Activated T-helper 17 cell treated with anti-CD3 and anti-CD28 coated beads, Interleukin-2, amount 50 U/mL, for 72 hours (primary cell): ENCODE measurements around the gene KLHL10. TPM values are rescaled to one million over a fixed set of nuclear protein-coding genes. Genes with fewer than 3 reads are reported as not detected.

Experiments used
- ATAC-seq: fragments of 150-1000 bp; cut with Tn5 transposase; replicated peaks from 2 replicates; pipeline ENCODE4 v1.10.0; 2021; ENCODE audit warnings: mild to moderate bottlenecking, moderate library complexity
- H3K27ac Mint-ChIP-seq: one replicate; pipeline ENCODE4 v1.8.0; 2022; ENCODE audit warnings: mixed read lengths
- H3K27me3 Mint-ChIP-seq: one replicate; pipeline ENCODE4 v1.8.0; 2022; ENCODE audit warnings: mixed read lengths
- H3K36me3 Mint-ChIP-seq: one replicate; pipeline ENCODE4 v1.8.0; 2022; ENCODE audit warnings: low read depth, mild to moderate bottlenecking, mixed read lengths
- H3K4me1 Mint-ChIP-seq: one replicate; pipeline ENCODE4 v1.8.0; 2022; ENCODE audit warnings: mixed read lengths
- H3K4me3 Mint-ChIP-seq: one replicate; pipeline ENCODE4 v1.8.0; 2022; ENCODE audit warnings: mild to moderate bottlenecking, mixed read lengths
- H3K9me3 Mint-ChIP-seq: one replicate; pipeline ENCODE4 v1.8.0; 2022; ENCODE audit warnings: mixed read lengths
- total RNA-seq, 2 donors: library from RNA; stranded (reverse); gene quantifications; one replicate each; pipeline ENCODE4 v1.2.3, GENCODE V29; 2022

KLHL10 gene
- total RNA-seq = under 1 TPM in 1 of 2 donors, not detected in 1; 0.16 TPM

- no peaks in the 10 kb centered on the region for H3K9me3 Mint-ChIP-seq
- H3K4me3 Mint-ChIP-seq = peak within 1 kb of the TSS; percentile 81
- H3K27ac Mint-ChIP-seq = peak within 1 kb of the TSS; percentile 52
- H3K36me3 Mint-ChIP-seq = peaks cover 15% of the 10 kb centered on the region
- no peaks in the 10 kb centered on the region for H3K27me3 Mint-ChIP-seq
- peaks cover 6% of the 10 kb centered on the region for H3K4me1 Mint-ChIP-seq
- ATAC-seq = no peak
Observed at GRCh38 chr17:41837761-41838538, at the start of gene KLHL10. TSS of gene KLHL10 (plus strand) at chr17:41837825. CDS start at chr17:41837933, 108 bp downstream.

DNA sequence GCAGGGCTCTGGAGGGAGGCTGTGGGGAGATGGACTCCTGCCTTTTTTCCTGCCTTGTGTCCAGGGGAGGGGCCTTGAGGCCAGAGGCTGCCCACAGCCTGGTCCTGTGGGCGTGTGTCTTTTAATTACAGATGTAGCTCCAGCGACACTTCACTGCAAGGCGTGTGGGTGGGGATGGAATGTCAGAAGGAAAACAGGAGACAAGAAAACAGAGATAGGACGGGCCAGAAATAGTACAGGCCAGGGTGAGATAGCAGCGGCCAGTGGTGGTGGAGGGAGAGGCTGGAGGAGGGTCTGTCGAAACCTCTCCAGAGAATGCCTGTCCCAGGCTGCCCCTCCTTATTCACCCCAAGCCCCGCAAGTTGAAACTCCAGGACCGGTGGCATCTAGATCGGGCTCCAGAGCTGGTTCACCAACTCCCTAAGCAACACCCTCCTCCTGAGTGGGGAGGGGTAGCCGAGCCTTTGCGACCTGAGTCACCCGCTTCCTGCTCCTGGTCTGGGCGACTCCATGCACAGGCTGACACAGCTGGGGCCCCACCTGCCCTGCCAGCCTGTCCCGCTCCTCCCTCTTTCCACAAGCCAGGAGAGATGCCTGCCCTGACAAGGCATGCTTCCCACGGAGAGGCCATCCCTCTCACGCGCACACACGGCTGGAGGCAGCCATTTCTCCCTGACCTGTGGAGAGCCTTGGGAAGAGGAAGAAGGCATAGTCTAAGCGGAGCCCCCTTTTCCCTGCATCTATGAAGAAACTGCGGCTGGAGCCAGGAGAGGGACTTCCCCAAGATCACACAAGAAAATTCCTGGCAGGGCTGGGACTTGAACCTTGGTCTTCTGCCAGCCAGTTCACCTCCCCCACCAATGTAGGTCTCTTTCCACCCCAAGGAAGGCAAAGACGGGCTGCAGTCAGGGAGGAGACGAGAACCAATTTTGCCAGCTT lies 44.5 kb upstream of the KLHL10 start:
- H3K27me3 Mint-ChIP-seq = no peaks in the 10 kb centered on the region
- ATAC-seq = no peak
- no peak overlapping the region for H3K4me3 Mint-ChIP-seq
- H3K36me3 Mint-ChIP-seq = no peaks in the 10 kb centered on the region
- H3K9me3 Mint-ChIP-seq = no peaks in the 10 kb centered on the region
- H3K27ac Mint-ChIP-seq = no peak overlapping the region
- no peaks in the 10 kb centered on the region for H3K4me1 Mint-ChIP-seq

- no peaks in the 10 kb centered on the region for H3K4me1 Mint-ChIP-seq
- H3K4me3 Mint-ChIP-seq = no peak overlapping the region
- H3K27ac Mint-ChIP-seq = no peak overlapping the region
- no peaks in the 10 kb centered on the region for H3K27me3 Mint-ChIP-seq
- ATAC-seq = no peak
- no peaks in the 10 kb centered on the region for H3K36me3 Mint-ChIP-seq
- no peaks in the 10 kb centered on the region for H3K9me3 Mint-ChIP-seq
Observed at GRCh38 chr17:41793784-41794539, 43.7 kb upstream of the KLHL10 start.

GRCh38 chr17:41794540-41794975 lies 43.1 kb upstream of the KLHL10 start:
- Mint-ChIP-seq H3K4me1 (no peaks in the 10 kb centered on the region), H3K9me3 (no peaks in the 10 kb centered on the region), H3K4me3 (no peak overlapping the region), H3K27me3 (no peaks in the 10 kb centered on the region), H3K27ac (no peak overlapping the region), H3K36me3 (no peaks in the 10 kb centered on the region)
- ATAC-seq = no peak

DNA sequence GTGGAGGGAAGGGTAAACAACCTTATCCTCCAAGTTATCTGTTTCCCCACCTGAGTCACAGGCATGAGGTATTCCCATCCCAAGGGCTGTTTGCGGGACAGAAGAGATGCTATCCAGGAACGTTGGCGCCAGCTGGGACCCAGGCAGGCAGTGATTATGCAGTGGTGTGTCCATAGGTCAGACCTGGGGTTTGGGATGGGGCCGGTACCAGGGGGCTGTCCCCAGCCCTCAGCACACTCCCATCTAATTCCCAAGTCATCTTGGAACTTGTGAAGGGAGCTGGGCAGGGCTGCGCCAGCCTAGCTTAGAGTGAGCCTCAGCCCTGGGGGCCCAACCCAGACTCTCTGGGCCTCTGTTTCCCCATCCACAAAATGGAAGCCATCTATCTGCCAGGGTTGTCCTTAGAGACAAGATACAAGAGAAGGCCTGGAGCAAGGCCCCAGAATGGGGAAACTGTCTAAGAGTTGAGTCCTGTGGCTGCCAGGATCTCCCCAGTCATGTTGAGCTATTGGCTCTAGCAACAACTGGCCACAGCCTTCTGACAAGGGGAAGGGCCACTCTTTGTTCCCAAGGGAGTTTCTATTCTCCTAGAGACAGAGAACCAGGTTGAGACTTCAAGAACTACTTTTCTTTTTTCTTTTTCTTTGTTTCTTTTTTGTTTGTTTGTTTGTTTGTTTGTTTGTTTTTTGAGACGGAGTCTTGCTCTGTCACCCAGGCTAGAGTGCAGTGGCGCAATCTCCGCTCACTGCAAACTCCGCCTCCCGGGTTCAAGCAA lies 41.3 kb upstream of the KLHL10 start:
- Mint-ChIP-seq H3K36me3 (no peaks in the 10 kb centered on the region), H3K4me1 (peaks cover under 1% of the 10 kb centered on the region), H3K27me3 (no peaks in the 10 kb centered on the region), H3K27ac (no peak overlapping the region), H3K4me3 (no peak overlapping the region), H3K9me3 (no peaks in the 10 kb centered on the region)
- ATAC-seq = no peak

DNA sequence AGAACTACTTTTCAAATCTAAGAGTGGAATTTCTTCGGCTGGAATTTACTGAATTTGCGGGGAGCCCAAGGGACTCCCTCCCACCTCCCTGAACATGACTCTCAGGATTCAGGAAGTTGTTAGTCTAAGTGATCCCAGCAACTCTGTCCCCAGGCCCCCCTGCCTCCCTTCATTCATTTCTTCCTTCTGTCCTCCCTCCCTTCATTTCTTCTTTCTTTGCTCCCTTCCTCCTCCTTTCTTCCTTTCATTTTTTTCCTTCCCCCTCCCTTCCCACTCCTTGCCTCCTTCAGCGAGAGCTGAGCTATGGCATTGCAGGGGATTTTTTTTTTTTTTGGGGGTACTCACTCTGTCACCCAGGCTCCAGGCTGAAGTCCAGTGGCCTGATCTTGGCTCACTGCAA lies 40.2 kb upstream of the KLHL10 start:
- H3K9me3 Mint-ChIP-seq = no peaks in the 10 kb centered on the region
- H3K36me3 Mint-ChIP-seq = no peaks in the 10 kb centered on the region
- H3K27me3 Mint-ChIP-seq = no peaks in the 10 kb centered on the region
- ATAC-seq = no peak
- H3K4me1 Mint-ChIP-seq = peaks cover 6% of the 10 kb centered on the region
- H3K27ac Mint-ChIP-seq = no peak overlapping the region
- H3K4me3 Mint-ChIP-seq = no peak overlapping the region

- peaks cover 6% of the 10 kb centered on the region for H3K4me1 Mint-ChIP-seq
- no peaks in the 10 kb centered on the region for H3K27me3 Mint-ChIP-seq
- no peaks in the 10 kb centered on the region for H3K36me3 Mint-ChIP-seq
- no peak overlapping the region for H3K4me3 Mint-ChIP-seq
- no peak overlapping the region for H3K27ac Mint-ChIP-seq
- H3K9me3 Mint-ChIP-seq = no peaks in the 10 kb centered on the region
- no peak for ATAC-seq
Observed at GRCh38 chr17:41799366-41799765, 38.3 kb upstream of the KLHL10 start.

GRCh38 chr17:41800601-41801373 lies 36.8 kb upstream of the KLHL10 start:
- no peak overlapping the region for H3K4me3 Mint-ChIP-seq
- H3K27me3 Mint-ChIP-seq = no peaks in the 10 kb centered on the region
- peak; percentile 11 for ATAC-seq
- no peaks in the 10 kb centered on the region for H3K9me3 Mint-ChIP-seq
- H3K4me1 Mint-ChIP-seq = peaks cover 6% of the 10 kb centered on the region
- no peaks in the 10 kb centered on the region for H3K36me3 Mint-ChIP-seq
- no peak overlapping the region for H3K27ac Mint-ChIP-seq

DNA sequence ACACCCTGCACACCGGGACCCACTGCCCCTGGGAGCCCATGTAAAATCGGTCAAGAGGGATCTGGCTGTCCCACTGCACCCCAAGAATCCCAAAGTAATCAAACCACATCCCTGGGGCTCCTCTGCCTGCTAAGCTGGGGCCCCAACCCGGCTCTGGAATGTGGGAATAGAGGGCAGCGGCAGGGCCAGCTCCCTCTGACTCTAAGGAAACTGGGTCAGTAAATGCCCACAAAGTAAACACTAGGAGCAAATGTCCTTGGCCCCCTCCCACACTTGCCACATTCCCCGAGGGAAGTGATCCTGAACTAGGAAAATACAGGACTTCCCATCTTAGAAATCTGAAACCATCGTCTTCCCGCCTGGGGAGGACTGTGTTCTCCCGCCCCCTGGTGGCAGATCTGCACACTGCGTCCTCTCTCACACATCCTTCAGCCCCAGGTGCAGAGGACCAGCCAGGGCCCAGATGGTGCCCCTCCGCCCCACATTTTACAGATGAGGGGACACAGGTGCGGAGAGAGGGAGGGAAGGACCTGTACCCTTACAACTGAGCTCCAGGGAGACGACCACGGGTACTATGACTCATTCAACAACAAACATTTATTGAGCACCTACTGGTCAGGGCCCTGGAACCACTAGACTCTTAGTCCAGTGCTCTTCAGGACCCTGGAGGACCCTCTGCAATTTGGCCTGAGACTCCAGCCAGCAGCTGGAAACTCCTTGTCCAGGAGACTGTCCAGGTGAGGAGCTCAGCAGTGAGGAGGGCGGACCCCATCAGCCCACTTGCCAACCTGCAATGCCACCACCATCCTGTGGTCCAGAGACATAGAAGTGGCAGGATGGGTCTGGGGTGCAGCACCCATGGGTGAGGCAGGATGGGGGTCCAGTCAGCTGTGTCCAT lies 36.0 kb upstream of the KLHL10 start:
- Mint-ChIP-seq H3K9me3 (no peaks in the 10 kb centered on the region), H3K36me3 (no peaks in the 10 kb centered on the region), H3K4me1 (peaks cover 6% of the 10 kb centered on the region), H3K27me3 (no peaks in the 10 kb centered on the region), H3K4me3 (no peak overlapping the region), H3K27ac (no peak overlapping the region)
- peak; percentile 83 for ATAC-seq

DNA sequence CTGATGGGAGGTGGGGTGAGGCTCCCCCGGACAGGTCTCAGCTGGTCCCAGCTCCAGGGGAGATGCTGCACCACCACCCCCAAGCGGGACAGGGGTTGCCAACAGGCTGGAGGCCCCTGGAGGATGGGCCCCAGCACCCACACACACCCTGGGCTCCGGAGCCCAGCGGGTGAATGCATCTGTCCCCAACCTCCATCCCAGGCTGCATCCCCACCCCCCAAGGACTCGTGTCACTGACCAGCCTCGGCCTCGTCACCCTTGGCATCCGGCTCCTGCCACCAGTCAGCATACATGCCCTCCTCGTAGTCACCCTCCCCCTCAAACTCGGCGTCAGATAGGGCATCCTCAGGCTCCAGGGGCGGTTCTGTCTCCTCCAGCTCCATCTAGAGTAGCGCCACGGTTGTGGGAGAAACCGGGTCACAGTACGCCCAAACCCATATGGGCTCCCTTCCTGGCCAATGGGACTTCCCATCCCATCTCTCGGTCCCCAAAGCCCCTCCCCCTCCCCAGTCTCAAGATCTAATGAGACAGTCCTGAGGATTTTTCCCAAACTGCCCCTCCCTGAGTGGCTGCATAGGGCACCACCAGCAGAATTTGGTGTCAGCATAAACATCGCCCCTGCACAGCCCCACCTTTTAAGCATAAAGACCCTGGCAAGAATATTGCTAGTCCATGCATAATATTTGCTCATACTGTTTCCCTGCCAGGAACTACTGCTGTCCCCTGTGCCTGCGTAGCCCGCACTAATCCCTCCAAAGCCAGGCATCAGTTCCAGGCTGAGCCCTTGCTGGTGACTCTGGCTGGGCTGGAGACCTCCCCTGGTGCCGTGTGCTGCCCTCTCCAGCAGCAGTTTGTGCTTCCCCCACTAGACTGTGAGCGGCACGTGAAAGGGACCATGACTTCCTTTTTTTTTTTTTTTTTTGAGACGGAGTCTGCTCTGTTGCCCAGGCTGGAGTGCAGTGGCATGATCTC lies 34.3 kb upstream of the KLHL10 start:
- no peak overlapping the region for H3K27ac Mint-ChIP-seq
- H3K4me3 Mint-ChIP-seq = no peak overlapping the region
- H3K27me3 Mint-ChIP-seq = no peaks in the 10 kb centered on the region
- H3K36me3 Mint-ChIP-seq = no peaks in the 10 kb centered on the region
- no peak for ATAC-seq
- H3K4me1 Mint-ChIP-seq = peaks cover 6% of the 10 kb centered on the region
- H3K9me3 Mint-ChIP-seq = no peaks in the 10 kb centered on the region

GRCh38 chr17:41806685-41807445 lies 30.8 kb upstream of the KLHL10 start:
- no peaks in the 10 kb centered on the region for H3K9me3 Mint-ChIP-seq
- peaks cover 6% of the 10 kb centered on the region for H3K4me1 Mint-ChIP-seq
- H3K4me3 Mint-ChIP-seq = no peak overlapping the region
- ATAC-seq = no peak
- no peaks in the 10 kb centered on the region for H3K27me3 Mint-ChIP-seq
- no peaks in the 10 kb centered on the region for H3K36me3 Mint-ChIP-seq
- H3K27ac Mint-ChIP-seq = no peak overlapping the region
